Neural progenitor cell (in vitro differentiated cells): ENCODE measurements around the gene ANO10. TPM values are rescaled to one million over a fixed set of nuclear protein-coding genes. Genes with fewer than 3 reads are reported as not detected.

ENCODE experiments used
- DNase-seq: peaks from one replicate; pipeline ENCODE4 v3.0.0-alpha.2; 2016; ENCODE audit warnings: low spot score
- H2AFZ ChIP-seq: fragments of 200-600 bp; sonication (generic); replicated peaks from 2 replicates; pipeline ENCODE4 v1.6.1; 2016; ENCODE audit warnings: antibody characterized with exemption
- H3F3A ChIP-seq: fragments of 200-600 bp; sonication (generic); 2 replicates; pipeline ENCODE4 v1.6.1; 2016; ENCODE audit warnings: antibody characterized with exemption, low read depth
- H3K27ac ChIP-seq: fragments of 200-600 bp; sonication (generic); 2 replicates; pipeline ENCODE4 v1.5.1; 2016; ENCODE audit warnings: mild to moderate bottlenecking
- H3K27me3 ChIP-seq: fragments of 200-600 bp; sonication (generic); 2 replicates; pipeline ENCODE4 v1.6.1; 2016; ENCODE audit warnings: mild to moderate bottlenecking, moderate library complexity
- H3K36me3 ChIP-seq: fragments of 200-600 bp; sonication (generic); 2 replicates; pipeline ENCODE4 v1.5.1; 2016
- H3K4me1 ChIP-seq: fragments of 200-600 bp; sonication (generic); 2 replicates; pipeline ENCODE4 v1.6.1; 2016; ENCODE audit warnings: mixed run types
- H3K4me2 ChIP-seq: fragments of 200-600 bp; sonication (generic); 2 replicates; pipeline ENCODE4 v1.6.1; 2016
- H3K4me3 ChIP-seq: fragments of 200-600 bp; sonication (generic); 2 replicates; pipeline ENCODE4 v1.5.1; 2016
- H3K79me2 ChIP-seq: fragments of 200-600 bp; sonication (generic); 2 replicates; pipeline ENCODE4 v1.6.1; 2016; ENCODE audit warnings: low read depth
- H3K9ac ChIP-seq: fragments of 200-600 bp; sonication (generic); 2 replicates; pipeline ENCODE4 v1.6.1; 2016
- H3K9me3 ChIP-seq: fragments of 200-600 bp; sonication (generic); 2 replicates; pipeline ENCODE4 v1.5.1; 2016; ENCODE audit warnings: low read depth
- H4K20me1 ChIP-seq: fragments of 200-600 bp; sonication (generic); 2 replicates; pipeline ENCODE4 v1.6.1; 2016; ENCODE audit warnings: low read depth
- H3K27ac Mint-ChIP-seq: 3 replicates; pipeline ENCODE4 v1.8.0; 2021; ENCODE audit warnings: mixed read lengths
- H3K27me3 Mint-ChIP-seq: 2 replicates; pipeline ENCODE4 v1.8.0; 2022; ENCODE audit warnings: low read depth, mild to moderate bottlenecking, inconsistent platforms, moderate library complexity, mixed read lengths; ENCODE audit not compliant: insufficient read depth
- H3K36me3 Mint-ChIP-seq: 3 replicates; pipeline ENCODE4 v1.8.0; 2021; ENCODE audit warnings: mixed read lengths
- H3K4me1 Mint-ChIP-seq: 3 replicates; pipeline ENCODE4 v1.8.0; 2021; ENCODE audit warnings: mixed read lengths
- H3K4me3 Mint-ChIP-seq: 3 replicates; pipeline ENCODE4 v1.8.0; 2021; ENCODE audit warnings: mild to moderate bottlenecking, moderate library complexity, mixed read lengths
- H3K9me3 Mint-ChIP-seq: 3 replicates; pipeline ENCODE4 v1.8.0; 2020; ENCODE audit warnings: mixed read lengths
- CTCF ChIP-seq: fragments of 200-600 bp; sonication (generic); IDR thresholded peaks from 2 replicates; pipeline ENCODE4 v1.5.1; 2017; ENCODE audit warnings: antibody characterized with exemption, mild to moderate bottlenecking
- EZH2 ChIP-seq: fragments of 200-600 bp; sonication (generic); IDR thresholded peaks from 2 replicates; pipeline ENCODE4 v1.6.1; 2017; ENCODE audit warnings: antibody characterized with exemption, mild to moderate bottlenecking, moderate library complexity
- EZH2phosphoT487 ChIP-seq: fragments of 200-600 bp; sonication (generic); IDR thresholded peaks from 2 replicates; pipeline ENCODE4 v1.6.1; 2017; ENCODE audit warnings: antibody characterized with exemption
- total RNA-seq: library from RNA; depleted of rRNA; stranded (reverse); fragments of >200 nt; gene quantifications from 2 replicates; pipeline ENCODE4 v1.2.3, GENCODE V29; 2015; ENCODE audit warnings: low replicate concordance

ANO10 gene
- total RNA-seq, 1 donor from 2014 or later = 44.4 TPM

DNA sequence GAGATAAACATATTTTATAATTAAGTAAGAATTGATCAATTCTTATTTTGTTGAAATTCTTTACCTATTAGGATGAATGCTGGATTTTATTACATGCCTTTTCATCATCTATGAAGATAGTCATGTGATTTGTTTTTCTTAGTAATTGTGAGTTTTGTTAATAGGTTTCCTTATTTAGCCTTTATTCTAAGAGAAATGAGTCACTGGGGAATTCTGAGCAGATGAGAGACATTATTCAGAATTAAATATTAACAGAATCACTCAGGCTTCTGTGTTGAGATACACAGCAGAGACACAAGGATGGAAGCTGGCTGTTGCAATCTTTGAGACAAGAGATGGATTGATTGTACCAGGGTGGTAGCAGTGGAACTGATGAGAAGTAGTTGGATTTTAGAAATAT is 7.4 kb upstream of the ANO10 start:
- Histone ChIP-seq H3K9ac (no peak overlapping the region), H3K4me1 (no peaks in the 10 kb centered on the region), H3K4me3 (no peak overlapping the region), H3K36me3 (no peaks in the 10 kb centered on the region), H3K4me2 (no peak overlapping the region), H4K20me1 (no peaks in the 10 kb centered on the region), H3K9me3 (no peaks in the 10 kb centered on the region), H3K27me3 (no peaks in the 10 kb centered on the region), H3K79me2 (no peaks in the 10 kb centered on the region), H2AFZ (no peak overlapping the region), H3F3A (no peaks in the 10 kb centered on the region), H3K27ac (no peak overlapping the region)
- no peak overlapping the region for H3K4me3 Mint-ChIP-seq
- H3K9me3 Mint-ChIP-seq = no peaks in the 10 kb centered on the region
- no peak for TF ChIP-seq EZH2phosphoT487
- TF ChIP-seq CTCF = no peak
- TF ChIP-seq EZH2 = no peak
- no peaks in the 10 kb centered on the region for H3K4me1 Mint-ChIP-seq
- peaks cover 5% of the 10 kb centered on the region for H3K27me3 Mint-ChIP-seq
- no peak for DNase-seq
- H3K27ac Mint-ChIP-seq = no peak overlapping the region
- no peaks in the 10 kb centered on the region for H3K36me3 Mint-ChIP-seq

- Histone ChIP-seq H3K4me1 (peaks cover 6% of the 10 kb centered on the region), H3K27ac (no peak overlapping the region), H3K4me2 (no peak overlapping the region), H3K9me3 (no peaks in the 10 kb centered on the region), H2AFZ (no peak overlapping the region), H3K27me3 (no peaks in the 10 kb centered on the region), H3K4me3 (no peak overlapping the region), H3K36me3 (no peaks in the 10 kb centered on the region), H4K20me1 (no peaks in the 10 kb centered on the region), H3K79me2 (no peaks in the 10 kb centered on the region), H3K9ac (no peak overlapping the region), H3F3A (peaks cover 14% of the 10 kb centered on the region)
- Mint-ChIP-seq H3K9me3 (no peaks in the 10 kb centered on the region), H3K4me1 (peaks cover 4% of the 10 kb centered on the region), H3K36me3 (no peaks in the 10 kb centered on the region), H3K4me3 (no peak overlapping the region), H3K27me3 (peaks cover 10% of the 10 kb centered on the region), H3K27ac (no peak overlapping the region)
- DNase-seq = no peak
- TF ChIP-seq CTCF = no peak
- no peak for TF ChIP-seq EZH2phosphoT487
- no peak for TF ChIP-seq EZH2
These were observed 5.5 kb upstream of the ANO10 start for GRCh38 chr3:43627360-43627759.

DNA sequence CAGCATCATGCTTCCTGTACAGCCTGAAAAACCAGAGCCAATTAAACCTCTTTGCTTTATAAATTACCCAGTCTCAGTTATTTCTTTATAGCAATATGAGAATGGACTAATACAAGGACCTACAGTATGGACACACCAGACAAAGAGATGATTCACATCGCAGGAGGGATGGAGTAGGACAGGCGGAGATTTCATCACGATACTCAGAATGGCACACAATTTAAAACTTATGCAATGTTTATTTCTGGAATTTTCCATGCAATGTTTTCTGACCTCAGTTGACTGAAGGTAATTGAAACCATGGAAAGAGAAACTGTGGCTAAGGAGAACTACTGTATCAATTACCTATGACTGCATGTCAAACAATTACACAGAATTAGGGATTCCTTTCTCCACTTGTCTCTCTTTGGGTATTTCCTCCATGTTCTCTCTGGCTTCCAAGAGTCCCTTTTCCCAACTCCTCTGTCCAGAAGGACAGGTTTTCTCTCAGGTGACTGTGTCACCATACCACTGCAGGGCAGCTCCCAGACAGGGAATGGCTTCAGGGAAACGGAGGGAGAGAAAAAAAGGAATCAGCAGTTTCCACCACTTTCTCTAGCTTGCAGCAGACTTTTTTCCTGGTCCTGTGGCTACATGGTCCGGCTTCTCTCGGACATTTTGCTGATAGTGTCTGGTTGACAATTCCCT is 3.0 kb upstream of the ANO10 start:
- Histone ChIP-seq H3K27me3 (no peaks in the 10 kb centered on the region), H3K79me2 (peaks cover 16% of the 10 kb centered on the region), H3K9ac (no peak overlapping the region), H4K20me1 (peaks cover 3% of the 10 kb centered on the region), H3F3A (peaks cover 17% of the 10 kb centered on the region), H3K4me3 (no peak overlapping the region), H3K27ac (no peak overlapping the region), H3K36me3 (no peaks in the 10 kb centered on the region), H3K9me3 (no peaks in the 10 kb centered on the region), H2AFZ (no peak overlapping the region), H3K4me1 (peaks cover 6% of the 10 kb centered on the region), H3K4me2 (no peak overlapping the region)
- no peak for DNase-seq
- Mint-ChIP-seq H3K27me3 (peaks cover 10% of the 10 kb centered on the region), H3K4me3 (no peak overlapping the region), H3K27ac (no peak overlapping the region), H3K36me3 (no peaks in the 10 kb centered on the region), H3K4me1 (peaks cover 16% of the 10 kb centered on the region), H3K9me3 (no peaks in the 10 kb centered on the region)
- no peak for TF ChIP-seq EZH2
- no peak for TF ChIP-seq EZH2phosphoT487
- no peak for TF ChIP-seq CTCF
